HG03575 (cell line): ENCODE measurements around the gene POLR2I.

Experiments used
- ATAC-seq: cut with Tn5 transposase; IDR thresholded peaks from one replicate; pipeline ENCODE4 v1.9.1; 2021; ENCODE audit not compliant: unreplicated experiment, insufficient number of reproducible peaks, low FRiP score; ENCODE audit errors: extremely low read depth

The POLR2I gene

DNA sequence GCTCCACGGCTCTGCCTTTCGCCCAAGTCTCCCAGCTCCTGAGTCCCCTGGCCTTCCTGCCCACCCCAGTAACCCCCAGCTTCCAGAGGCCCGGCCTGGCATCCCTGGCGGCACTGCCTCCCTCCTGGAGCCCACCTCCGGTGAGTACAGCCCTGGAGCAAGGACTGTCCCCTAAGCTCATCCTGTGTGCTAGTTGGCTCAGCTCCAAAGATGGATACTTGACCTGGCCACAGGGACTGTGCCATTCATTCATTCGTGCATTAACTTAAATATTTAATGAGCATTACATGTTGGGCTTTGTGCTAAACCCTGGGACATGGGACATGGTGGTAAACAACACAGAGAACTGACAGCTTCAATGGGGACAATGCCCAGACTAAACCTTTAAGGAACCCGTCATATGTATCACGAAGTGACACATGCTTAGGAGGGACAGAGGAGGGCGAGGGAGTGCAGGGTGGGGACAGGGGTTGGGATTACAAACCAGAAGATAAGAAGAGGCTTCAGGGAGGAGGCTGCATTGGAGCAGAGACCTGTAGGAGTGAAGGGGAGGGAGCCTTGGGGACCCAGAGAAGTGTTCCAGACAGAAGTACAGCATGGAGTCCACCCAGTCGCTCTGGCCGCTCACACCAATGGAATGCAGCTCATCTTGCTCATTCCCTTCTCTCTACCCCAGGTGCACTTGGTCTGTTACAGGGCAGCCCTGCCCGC lies 10.7 kb downstream of the POLR2I start:
- no peak for ATAC-seq

DNA sequence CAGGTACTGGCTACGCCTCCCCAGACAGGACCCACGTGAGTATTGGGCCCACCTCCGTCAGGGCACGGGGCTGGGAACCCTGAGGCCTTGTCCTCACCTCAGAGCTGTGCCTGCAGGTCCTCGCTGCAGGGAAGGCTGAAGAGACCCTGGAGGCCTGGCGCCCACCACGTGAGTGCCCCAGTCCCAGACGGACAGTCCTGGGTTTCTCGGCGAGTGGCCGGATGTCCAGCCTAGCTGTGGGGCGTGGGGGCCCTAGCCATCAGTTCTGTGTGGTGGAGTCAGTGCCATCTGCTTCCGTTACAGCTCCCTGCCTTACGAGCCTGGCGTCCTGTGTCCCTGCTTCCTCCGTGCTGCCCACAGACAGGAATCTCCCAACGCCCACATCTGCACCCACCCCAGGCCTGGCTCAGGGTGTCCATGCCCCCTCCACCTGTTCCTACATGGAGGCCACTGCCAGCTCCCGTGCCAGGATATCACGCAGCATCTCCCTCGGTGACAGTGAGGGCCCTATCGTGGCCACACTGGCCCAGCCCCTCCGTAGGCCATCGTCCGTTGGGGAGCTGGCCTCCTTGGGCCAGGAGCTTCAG lies 11.5 kb downstream of the POLR2I start:
- no peak for ATAC-seq

DNA sequence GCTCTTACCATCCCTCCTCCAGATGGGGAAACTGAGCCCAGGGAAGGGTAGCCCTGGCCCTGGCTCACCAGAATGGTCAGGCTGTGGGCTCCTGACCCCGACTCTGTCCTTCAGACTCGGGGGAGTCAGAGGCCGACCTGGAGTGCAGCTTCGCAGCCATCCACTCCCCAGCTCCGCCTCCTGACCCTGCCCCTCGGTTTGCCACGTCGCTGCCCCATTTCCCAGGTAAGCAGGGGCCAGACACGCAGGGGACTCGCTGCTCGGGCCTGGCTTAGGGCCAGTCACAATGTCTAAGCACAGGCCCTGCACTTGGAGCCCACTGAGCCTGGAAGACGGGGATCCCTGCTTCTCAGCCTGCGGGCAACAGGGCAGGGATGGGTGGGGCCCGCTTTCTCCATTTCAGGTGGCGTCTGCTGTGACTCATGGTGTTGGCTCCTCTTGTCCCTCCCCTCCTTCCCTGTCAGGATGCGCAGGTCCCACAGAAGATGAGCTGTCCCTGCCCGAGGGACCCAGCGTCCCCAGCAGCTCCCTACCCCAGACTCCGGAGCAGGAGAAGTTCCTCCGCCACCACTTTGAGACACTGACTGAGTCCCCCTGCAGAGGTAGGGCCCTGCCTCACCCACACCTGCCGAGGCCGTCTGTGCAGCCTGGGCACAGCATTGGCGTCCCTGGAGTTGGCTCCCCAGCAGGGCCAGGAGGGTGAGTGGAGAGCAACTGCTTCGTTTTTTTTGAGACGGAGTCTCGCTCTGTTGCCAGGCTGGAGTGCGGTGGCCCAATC lies 12.9 kb downstream of the POLR2I start:
- ATAC-seq: no peak

DNA sequence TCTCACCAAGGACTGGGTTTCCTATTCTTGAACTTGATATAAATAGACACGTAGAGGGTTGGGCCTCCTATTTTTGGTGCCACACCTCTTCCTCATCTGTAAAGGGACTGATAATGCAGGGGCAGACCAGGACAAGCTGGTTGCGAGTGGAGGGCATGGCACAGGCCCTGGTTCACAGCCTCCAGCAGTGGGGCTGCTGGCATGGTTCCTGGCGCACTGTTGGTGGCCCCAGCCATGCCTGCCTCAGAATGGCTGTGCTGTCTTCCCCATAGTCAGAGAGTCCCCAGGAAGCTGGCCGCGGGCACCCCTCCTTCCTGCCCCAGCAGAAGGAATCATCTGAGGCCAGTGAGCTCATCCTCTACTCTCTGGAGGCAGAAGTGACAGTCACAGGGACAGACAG lies 14.2 kb downstream of the POLR2I start:
- no peak for ATAC-seq

DNA sequence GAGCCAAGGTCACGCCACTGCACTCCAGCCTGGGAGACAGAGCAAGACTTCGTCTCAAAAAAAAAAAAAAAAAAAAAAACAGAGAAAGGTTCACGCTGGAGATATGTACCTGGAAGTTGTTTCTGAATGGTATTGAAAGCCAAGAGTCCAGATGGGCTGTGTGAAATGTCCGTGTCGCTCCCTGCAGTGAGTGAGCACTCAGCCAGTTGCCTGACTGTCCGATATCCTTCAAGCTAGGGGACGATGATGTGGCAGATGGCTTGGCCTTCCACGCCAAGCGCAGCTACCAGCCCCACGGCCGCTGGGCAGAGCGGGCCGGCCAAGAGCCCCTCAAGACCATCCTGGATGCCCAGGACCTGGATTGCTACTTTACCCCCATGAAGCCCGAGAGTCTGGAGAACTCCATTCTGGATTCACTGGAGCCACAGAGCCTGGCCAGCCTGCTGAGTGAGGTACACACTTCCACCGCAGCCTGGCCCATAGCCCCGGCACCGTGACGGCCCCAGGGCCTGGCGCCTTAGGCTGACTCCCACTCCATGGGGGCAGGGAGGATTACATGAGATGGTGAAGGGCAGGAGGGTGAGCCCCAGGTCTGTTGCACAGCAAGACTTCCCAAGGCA lies 15.4 kb downstream of the POLR2I start:
- no peak for ATAC-seq

DNA sequence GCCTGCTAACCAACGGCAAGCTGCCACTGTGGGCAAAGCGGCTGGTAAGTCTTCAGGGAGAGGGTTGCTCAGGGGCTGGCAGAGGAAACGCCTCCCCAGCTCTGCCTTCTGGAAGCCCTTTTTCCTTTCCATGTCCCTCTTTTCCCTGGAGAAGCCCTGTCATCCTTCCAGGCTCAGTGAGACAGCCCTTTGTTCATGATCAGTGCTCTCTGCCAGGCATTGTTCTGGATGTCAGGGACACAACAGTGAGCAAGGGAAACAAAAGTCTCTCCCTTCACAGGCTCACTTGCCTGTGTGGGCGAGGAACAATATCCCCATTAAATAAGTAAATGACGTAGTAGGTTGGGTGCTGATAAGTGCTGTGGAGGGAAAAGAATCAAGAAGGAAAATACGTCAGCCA lies 17.6 kb downstream of the POLR2I start:
- ATAC-seq: no peak

DNA sequence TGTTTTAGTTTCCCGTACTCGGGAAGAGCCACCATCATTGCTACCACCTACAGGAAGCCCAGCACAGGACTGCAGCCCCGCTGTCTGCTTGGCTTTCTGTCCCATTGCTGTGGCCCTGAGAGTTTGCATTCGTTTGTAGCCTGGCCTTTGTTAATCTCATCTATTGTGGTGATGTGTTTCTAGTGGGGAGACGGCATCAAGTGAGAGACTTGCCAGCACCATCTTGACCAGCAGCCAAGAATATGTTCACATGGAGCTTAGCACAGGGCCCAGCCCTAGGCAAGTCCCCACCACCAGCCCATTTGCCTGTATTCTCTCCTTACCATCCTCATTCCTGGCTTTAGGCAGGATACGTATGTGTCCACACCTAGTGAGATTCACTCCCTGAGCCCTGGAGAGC lies 21.0 kb downstream of the POLR2I start:
- no peak for ATAC-seq

DNA sequence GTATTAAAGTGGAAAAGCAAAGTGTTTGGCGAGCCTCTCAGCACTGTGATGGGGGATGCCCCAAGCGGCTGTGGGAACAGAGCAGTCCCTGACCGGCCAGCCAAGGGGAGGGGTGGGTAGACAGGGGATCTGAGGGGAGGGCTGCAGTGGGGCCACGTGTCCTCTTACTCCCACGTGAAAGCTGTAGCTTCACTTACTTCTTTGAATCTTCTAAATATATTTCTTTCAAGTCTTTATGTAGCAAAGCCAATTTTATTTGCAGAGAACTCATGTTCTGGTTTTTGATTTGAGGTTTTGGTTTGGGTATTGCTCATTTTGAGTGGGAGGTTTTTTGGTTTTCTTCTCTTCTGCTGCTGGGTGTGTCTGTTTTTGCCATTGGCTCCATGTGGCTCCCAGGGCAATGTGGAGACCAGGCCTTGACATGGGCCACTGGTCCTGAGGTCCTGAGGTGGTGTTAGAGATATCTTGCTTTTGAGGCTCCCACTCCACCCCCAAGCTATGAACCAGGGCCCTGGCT lies 21.5 kb downstream of the POLR2I start:
- ATAC-seq: no peak

DNA sequence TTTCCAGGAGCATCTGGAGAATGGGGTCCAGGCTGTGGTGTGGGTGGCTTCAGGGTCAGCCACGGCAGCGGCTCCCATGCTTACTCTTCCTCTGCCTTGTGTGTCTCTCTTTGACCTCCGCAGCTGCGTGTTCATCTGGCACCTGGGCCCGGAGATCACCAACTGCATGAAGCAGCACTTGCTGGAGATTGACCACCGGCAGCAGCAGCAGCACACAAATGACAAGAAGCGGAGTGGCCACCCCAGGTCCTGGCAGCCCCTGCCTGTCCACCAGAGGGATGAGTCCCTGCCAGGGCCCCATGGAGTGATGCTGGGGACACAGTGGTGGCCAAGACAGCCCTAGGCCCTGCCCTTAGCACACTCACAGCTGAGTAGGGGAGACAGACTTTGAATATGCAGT lies 22.1 kb downstream of the POLR2I start:
- ATAC-seq: no peak

DNA sequence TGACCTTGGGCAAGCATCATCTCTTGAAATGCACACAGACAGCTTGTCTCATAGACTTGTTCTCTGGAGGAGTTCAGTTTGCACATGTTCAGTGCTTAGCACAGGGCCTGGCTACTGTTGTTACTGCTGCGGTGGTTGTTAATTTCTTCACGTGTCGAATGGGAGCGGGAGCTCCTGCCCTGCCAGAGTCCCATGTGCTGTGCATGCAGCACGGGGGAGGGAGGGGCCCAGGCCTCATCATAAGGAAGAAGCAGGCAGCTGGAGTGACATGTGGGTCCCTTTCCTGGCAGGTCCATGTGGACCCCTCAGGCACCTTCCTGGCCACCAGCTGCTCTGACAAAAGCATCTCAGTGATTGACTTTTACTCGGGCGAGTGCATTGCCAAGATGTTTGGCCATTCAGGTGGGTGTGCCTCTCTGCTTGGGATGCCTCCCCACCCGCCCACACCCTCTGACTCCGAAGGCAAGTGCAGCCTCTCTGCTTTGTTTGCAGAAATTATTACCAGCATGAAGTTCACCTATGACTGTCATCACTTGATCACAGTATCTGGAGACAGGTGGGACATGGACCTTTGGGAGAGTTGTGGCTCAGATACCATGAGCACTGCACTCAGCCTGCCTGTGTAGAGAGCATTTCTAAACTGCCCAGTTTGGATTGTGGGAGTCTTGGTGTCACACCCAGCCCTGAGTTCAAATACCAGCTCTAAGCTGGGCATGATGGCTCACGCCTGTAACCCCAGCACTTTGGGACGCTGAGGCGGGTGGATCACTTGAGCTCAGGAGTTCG lies 23.6 kb downstream of the POLR2I start:
- ATAC-seq: no peak

DNA sequence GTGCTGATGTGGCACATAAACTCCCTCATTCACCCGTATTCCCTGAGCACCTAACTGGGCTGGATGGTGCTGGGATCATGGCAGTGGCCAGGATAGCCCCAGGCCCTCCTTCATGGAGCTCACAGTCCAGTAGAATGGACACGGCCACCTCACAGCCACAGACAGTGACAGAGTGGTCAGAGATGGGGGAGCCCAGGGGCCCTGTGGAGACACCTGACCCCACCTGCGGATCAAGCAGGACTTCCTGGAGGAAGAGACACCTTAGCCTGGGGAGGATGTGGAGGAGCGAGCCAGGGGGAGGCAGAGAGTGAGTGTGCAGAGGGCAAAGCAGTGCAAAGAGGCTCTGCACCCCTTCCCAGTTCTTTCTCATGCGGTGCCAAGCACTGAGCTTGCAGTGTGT lies 24.8 kb downstream of the POLR2I start:
- ATAC-seq: no peak

DNA sequence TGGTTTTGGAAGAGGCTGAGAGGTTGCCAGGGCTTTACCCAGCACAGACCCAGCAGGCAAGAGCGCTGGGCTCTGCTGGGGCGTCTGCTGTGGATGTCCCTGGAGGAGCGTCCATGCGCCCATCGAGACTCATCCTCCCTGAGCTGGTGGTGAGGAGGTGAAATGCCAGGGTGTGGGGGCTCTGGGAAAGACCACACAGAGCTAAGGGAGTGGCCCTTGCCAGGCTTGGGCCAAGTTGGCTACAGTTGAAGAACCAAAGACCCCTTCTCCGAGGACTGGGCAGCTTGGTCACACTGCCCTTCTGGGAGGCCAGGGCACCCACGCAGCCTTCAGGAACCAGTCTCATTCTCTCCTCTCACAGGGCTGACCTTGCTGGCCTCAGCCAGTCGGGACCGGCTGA lies 28.3 kb downstream of the POLR2I start:
- no peak for ATAC-seq

DNA sequence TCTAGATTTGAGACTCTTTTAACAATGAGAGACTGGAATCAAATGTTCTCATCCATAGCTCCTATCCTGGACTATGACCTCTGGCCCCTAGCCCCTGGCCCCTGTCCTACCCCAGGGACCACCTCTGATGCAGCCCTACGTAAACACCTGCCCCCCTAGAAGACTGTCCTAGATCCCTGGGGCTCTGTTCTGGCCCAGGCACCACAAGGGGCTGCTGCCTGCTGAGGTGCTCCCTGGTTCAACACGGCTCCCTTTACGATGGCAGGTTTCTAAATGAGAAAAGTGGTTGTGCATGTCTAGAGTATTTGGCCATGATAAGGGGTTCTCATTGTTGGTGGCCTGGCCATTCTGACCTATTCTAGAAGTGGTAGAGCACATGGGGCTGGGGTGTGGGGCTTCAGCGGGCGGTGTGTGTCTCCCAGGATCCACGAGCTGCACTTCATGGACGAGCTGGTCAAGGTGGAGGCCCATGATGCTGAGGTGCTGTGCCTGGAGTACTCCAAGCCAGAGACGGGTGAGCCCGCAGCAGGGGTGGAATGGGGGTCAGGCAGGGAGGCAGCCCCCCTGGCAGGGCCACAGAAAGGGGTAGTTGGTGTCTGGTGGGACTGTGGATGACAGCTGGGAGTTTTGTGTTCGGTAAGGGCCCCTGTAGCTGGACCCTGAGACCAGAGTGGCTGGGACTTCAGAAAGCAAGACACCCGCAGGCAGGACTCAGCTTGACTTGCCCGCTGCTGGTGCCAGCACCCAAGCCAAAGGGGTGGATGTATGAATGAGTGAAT lies 30.3 kb downstream of the POLR2I start:
- no peak for ATAC-seq

DNA sequence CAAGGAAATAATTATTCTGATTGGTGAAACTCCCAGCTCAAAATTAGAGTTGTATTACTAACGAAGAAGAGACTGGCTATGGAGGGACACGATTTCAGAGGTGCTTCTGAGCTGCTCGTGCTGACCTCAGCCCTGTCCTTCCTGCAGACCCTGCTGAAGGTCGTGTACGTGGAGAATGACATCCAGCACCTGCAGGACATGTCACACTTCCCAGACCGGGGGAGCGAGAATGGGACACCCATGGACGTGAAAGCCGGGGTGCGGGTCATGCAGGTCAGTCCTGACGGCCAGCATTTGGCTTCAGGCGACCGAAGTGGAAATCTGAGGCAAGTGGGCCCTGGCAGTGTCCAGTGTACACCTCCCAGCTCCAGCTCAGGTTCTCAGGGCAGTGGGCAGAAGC lies 31.8 kb downstream of the POLR2I start:
- no peak for ATAC-seq

DNA sequence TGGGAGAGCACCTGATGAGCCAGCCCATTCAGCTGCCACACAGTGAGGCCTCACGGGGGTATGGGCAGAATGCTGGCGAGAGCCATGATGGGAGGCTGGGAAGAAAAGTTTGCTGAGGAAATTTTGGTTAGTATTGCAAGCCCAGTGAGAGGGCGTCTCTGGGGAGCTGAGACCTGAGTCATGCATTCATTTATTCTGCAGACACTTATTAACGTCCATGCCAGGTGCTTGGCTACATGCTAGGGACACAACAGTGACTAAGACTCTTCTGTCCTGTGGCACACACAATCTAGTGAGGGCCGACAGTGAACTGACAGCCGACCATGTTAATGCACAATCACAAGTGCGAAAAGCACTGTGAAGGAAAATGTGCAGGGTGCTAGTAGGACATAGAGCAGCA lies 32.8 kb downstream of the POLR2I start:
- no peak for ATAC-seq

DNA sequence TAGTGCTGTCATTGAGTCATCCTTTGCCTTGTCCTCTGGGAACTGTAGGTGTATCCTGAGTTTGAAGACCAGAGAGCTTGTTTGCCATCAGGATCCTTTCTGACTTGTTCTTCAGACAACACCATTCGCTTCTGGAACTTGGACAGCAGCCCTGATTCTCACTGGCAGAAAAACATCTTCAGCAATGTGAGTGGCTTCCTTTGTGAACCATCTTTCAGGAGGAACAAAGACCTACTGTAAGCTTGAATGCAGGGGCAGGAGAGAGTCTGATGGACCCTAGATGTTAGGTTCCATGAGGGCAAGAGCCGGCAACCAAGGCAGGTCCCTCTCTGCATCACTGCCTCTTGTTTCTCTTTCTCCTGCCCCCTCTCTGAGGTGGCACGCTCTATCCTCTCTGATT lies 33.3 kb downstream of the POLR2I start:
- no peak for ATAC-seq

DNA sequence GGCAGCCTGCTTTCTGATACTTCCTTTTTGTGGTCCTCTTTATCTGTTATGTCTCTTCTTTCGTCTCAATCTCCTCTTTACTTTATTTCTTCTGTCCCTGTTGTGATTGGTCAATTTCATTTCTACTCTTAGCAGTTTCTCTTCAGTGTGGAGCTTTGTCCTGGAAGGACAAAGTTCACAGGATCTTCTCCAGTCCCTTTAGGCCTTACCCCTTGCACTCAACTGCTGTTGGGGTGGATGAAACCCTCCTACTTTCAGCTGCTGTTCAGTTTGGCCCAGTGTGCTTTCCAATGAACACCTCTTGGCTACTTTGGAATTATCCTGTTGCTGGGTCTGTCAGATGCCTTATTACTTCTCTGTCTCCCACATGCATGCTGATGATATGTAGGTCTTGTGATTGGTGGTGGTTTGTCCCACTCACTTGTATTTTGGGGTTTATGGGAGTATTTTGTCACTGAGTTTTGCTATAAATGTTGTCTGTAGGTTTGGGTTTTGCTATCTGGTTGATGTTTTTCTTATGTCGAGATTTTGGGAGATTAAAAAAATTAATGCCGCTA lies 35.2 kb downstream of the POLR2I start:
- ATAC-seq: no peak
